Kidney (tissue), 14 donors: Measurements from ENCODE around the gene COMMD7. TPM values are rescaled to one million over a fixed set of nuclear protein-coding genes. Genes with fewer than 3 reads are reported as not detected.

Source experiments
- DNase-seq, 5 donors: peaks; one replicate each; pipeline ENCODE4 v3.0.0-alpha.2; 2013 to 2020
- FAIRE-seq: peaks from 2 replicates; lab custom pipeline; 2012; peaks lifted over from hg19 to GRCh38; lab: Jason Lieb, UNC
- H3K27ac ChIP-seq, 2 donors: one replicate each; pipeline ENCODE4 v1.7.0; 2013; ENCODE audit warnings: low read depth in 2 of 2, low read length in 2 of 2, inconsistent platforms in 1 of 2
- H3K27me3 ChIP-seq: one replicate; pipeline ENCODE4 v1.7.1; 2013; ENCODE audit warnings: low read length, inconsistent platforms; ENCODE audit not compliant: control insufficient read depth, insufficient read depth
- H3K36me3 ChIP-seq, 3 donors: one replicate each; pipeline versions ENCODE4 v1.7.0 to v1.7.1; 2013; ENCODE audit warnings: low read length in 3 of 3, control low read depth in 1 of 3, inconsistent platforms in 1 of 3; ENCODE audit not compliant: insufficient read depth in 3 of 3, control insufficient read depth in 2 of 3
- H3K4me1 ChIP-seq, 3 donors: one replicate each; pipeline versions ENCODE4 v1.7.0 to v1.7.1; 2013; ENCODE audit warnings: low read length in 3 of 3, inconsistent platforms in 1 of 3, low read depth in 1 of 3; ENCODE audit not compliant: control insufficient read depth in 2 of 3, insufficient read depth in 2 of 3
- H3K4me3 ChIP-seq, 3 donors: one replicate each; pipeline versions ENCODE4 v1.7.0 to v1.8.1; 2013; ENCODE audit warnings: low read length in 3 of 3, control low read depth in 1 of 3, inconsistent platforms in 1 of 3
- H3K9ac ChIP-seq, 3 donors: one replicate each; pipeline versions ENCODE4 v1.7.0 to v1.7.1; 2013; ENCODE audit warnings: low read length in 3 of 3, control low read depth in 1 of 3, inconsistent platforms in 1 of 3
- H3K9me3 ChIP-seq, 3 donors: one replicate each; pipeline versions ENCODE4 v1.7.0 to v1.7.1; 2013; ENCODE audit warnings: low read length in 3 of 3, control low read depth in 1 of 3, inconsistent platforms in 1 of 3; ENCODE audit not compliant: control insufficient read depth in 2 of 3, insufficient read depth in 1 of 3
- CTCF ChIP-seq: IDR thresholded peaks from 3 replicates; pipeline ENCODE4 v1.5.1; 2012; ENCODE audit warnings: mild to moderate bottlenecking, moderate library complexity, borderline replicate concordance; ENCODE audit not compliant: insufficient read depth; ENCODE audit errors: extremely low read depth
- intact Hi-C: fragments of 100-400 bp; cut with DNase I; formaldehyde crosslinking; loops from one replicate; pipeline ENCODE4 v1.11.1; 2022
- polyA plus RNA-seq: library from polyadenylated mRNA; stranded (reverse); fragments of 350-450 nt; fragmentation: Illumina TruSeq; extraction: RNeasy Lipid Tissue Mini Kit (QIAGEN cat#74804); gene quantifications from one replicate; pipeline ENCODE4 v1.2.3, GENCODE V29; 2014; ENCODE audit warnings: low read depth, low replicate concordance; ENCODE audit not compliant: insufficient read depth
- total RNA-seq: library from RNA; stranded (reverse); fragmentation: NEBNext Ultra II Directional; extraction: Animal tissue kit (Norgen Biotek cat#: 25700); gene quantifications from one replicate; pipeline ENCODE4 v1.2.1, GENCODE V29; 2021
- donor health status: control.
- donor health status: control.
- donor health status: control.
- donor health status: control.
- donor health status: control.
- donor health status: DM: yes; HTN: yes; CAD: no.
- donor health status: Normal renal cell carcinoma (clear cell type).

The COMMD7 gene
- total and polyA plus RNA-seq, 2 donors from 2014 or later, result 45.8 to 99.2 TPM

- no peak overlapping the region for H3K9ac ChIP-seq
- H3K27ac ChIP-seq, result no peak overlapping the region
- peak in 1 of 5 donors; percentile 18 for DNase-seq
- FAIRE-seq, result no peak
- intact Hi-C loops, result no loop called here
- H3K4me1 ChIP-seq, result peaks cover 0 to 2% (median 0%) of the 10 kb centered on the region in 3 donors
- no peak overlapping the region for H3K4me3 ChIP-seq
- no peaks in the 10 kb centered on the region for H3K27me3 ChIP-seq
- no peaks in the 10 kb centered on the region for H3K9me3 ChIP-seq
- H3K36me3 ChIP-seq, result no peaks in the 10 kb centered on the region
- TF ChIP-seq CTCF, result no peak
These were observed 60.7 kb downstream of the COMMD7 start for GRCh38 chr20:32682508-32682987.

- Histone ChIP-seq H3K4me3 (no peak overlapping the region), H3K9me3 (no peaks in the 10 kb centered on the region), H3K4me1 (peaks cover 0 to 2% (median 0%) of the 10 kb centered on the region in 3 donors), H3K27ac (no peak overlapping the region), H3K9ac (no peak overlapping the region), H3K27me3 (no peaks in the 10 kb centered on the region), H3K36me3 (no peaks in the 10 kb centered on the region)
- peak; percentile 58 to 75 (median 66) for DNase-seq
- intact Hi-C loops, result no loop called here
- no peak for TF ChIP-seq CTCF
- FAIRE-seq, result no peak
These were observed 61.8 kb downstream of the COMMD7 start for GRCh38 chr20:32681175-32682084.

GRCh38 chr20:32680544-32681174 is 62.6 kb downstream of the COMMD7 start:
- peak in 1 of 5 donors; percentile 35 for DNase-seq
- FAIRE-seq, result no peak
- Histone ChIP-seq H3K27ac (no peak overlapping the region), H3K36me3 (no peaks in the 10 kb centered on the region), H3K27me3 (no peaks in the 10 kb centered on the region), H3K9me3 (no peaks in the 10 kb centered on the region), H3K9ac (no peak overlapping the region), H3K4me3 (no peak overlapping the region), H3K4me1 (no peaks in the 10 kb centered on the region)
- no peak for TF ChIP-seq CTCF
- intact Hi-C loops, result no loop called here
